Measurements from ENCODE around the gene ST8SIA1. TPM values are rescaled to one million over a fixed set of nuclear protein-coding genes. Genes with fewer than 3 reads are reported as not detected.

The ST8SIA1 gene
- total RNA-seq, 2 experiments from 2014 or later = 13.8 to 15.4 TPM

Other genes with a start within 250 kb of the ST8SIA1 start
- gene C2CD5, start 209.8 kb upstream of the ST8SIA1 start, total RNA-seq = 10 to 100 TPM; 48.5 to 54.2 TPM